GM12878 (cell line): ENCODE data around the gene RGS14. TPM values are rescaled to one million over a fixed set of nuclear protein-coding genes. Genes with fewer than 3 reads are reported as not detected.

ENCODE experiments used
- CBX5 ChIP-seq: sonication (generic); IDR thresholded peaks from 2 replicates; pipeline ENCODE4 v1.6.1; 2016; ENCODE audit warnings: low read depth, moderate library complexity, mild to moderate bottlenecking, inconsistent platforms
- IKZF1 ChIP-seq: fragments of 450-650 bp; conservative IDR thresholded peaks from 2 replicates; pipeline ENCODE4 v1.6.1; 2017; ENCODE audit warnings: antibody characterized with exemption, mild to moderate bottlenecking
- JUND ChIP-seq: IDR thresholded peaks from 2 replicates; pipeline ENCODE4 v1.6.1; 2012; ENCODE audit warnings: low read depth, mild to moderate bottlenecking, low read length, improper control_type of control experiment, moderate library complexity
- KDM1A ChIP-seq: fragments of 200-600 bp; sonication (generic); IDR thresholded peaks from 2 replicates; pipeline ENCODE4 v1.6.1; 2016; ENCODE audit warnings: borderline replicate concordance
- NBN ChIP-seq: fragments of 450-650 bp; IDR thresholded peaks from 2 replicates; pipeline ENCODE4 v1.6.1; 2016
- NR2C2 ChIP-seq: IDR thresholded peaks from 2 replicates; pipeline ENCODE4 v1.6.1; 2011; ENCODE audit warnings: borderline replicate concordance, low read depth; ENCODE audit not compliant: control insufficient read depth, insufficient read length
- RB1 ChIP-seq: fragments of 450-650 bp; formaldehyde crosslinking; IDR thresholded peaks from 2 replicates; pipeline ENCODE4 v1.6.1; 2017; ENCODE audit warnings: mild to moderate bottlenecking, borderline replicate concordance
- REST ChIP-seq: IDR thresholded peaks from 2 replicates; pipeline ENCODE4 v1.6.1; 2012; ENCODE audit warnings: mild to moderate bottlenecking, low read depth, low read length
- SUZ12 ChIP-seq: fragments of 200-600 bp; sonication (generic); IDR thresholded peaks from one replicate; pipeline ENCODE4 v1.6.1; 2018; ENCODE audit warnings: antibody characterized with exemption, mild to moderate bottlenecking; ENCODE audit not compliant: unreplicated experiment
- ZBTB40 ChIP-seq: fragments of 450-650 bp; IDR thresholded peaks from 2 replicates; pipeline ENCODE4 v1.6.1; 2016; ENCODE audit warnings: mild to moderate bottlenecking, moderate library complexity, borderline replicate concordance
- ZNF207 ChIP-seq: fragments of 450-650 bp; IDR thresholded peaks from 2 replicates; pipeline ENCODE4 v1.6.1; 2014; ENCODE audit warnings: antibody characterized with exemption, mild to moderate bottlenecking, borderline replicate concordance
- polyA plus RNA-seq, 11 experiments: library from polyadenylated mRNA; depleted of rRNA in 4 of 11; unstranded in 6 of 11; stranded (reverse) in 5 of 11; fragments of >200 nt; fragmentation: Nextera tagmentation in 4 of 11; fragmentation: Illumina TruSeq in 1 of 11; extraction: Ambion mirVana in 4 of 11; extraction: Trizol in 1 of 11; gene quantifications; 1 replicate in 1 of 11; 2 replicates in 10 of 11; pipeline versions ENCODE4 v1.2.1 to v1.2.3, GENCODE V29; 2011 to 2016; ENCODE audit warnings: inconsistent platforms in 2 of 11, missing spikeins in 2 of 11, low read depth in 1 of 11
- total RNA-seq, 4 experiments: library from RNA; depleted of rRNA in 3 of 4; stranded (reverse); fragments of >200 nt in 3 of 4; fragmentation: Illumina TruSeq in 1 of 4; extraction: Trizol in 1 of 4; gene quantifications; 2 replicates each; pipeline versions ENCODE4 v1.2.1 to v1.2.3, GENCODE V29; 2013 to 2021
- TF ChIP-seq, protein P1 (sequence below): IDR thresholded peaks from 2 replicates; pipeline ENCODE4 v1.6.1; 2012; ENCODE audit warnings: improper control_type of control experiment, low read depth, low read length; ENCODE audit not compliant: insufficient replicate concordance

The RGS14 gene
- total and polyA plus RNA-seq, 10 of the 15 experiments (the other 5 are each of a cell fraction or from before 2014, with no cell fraction given), result 0.19 to 88.7 (median 54.8) TPM

DNA sequence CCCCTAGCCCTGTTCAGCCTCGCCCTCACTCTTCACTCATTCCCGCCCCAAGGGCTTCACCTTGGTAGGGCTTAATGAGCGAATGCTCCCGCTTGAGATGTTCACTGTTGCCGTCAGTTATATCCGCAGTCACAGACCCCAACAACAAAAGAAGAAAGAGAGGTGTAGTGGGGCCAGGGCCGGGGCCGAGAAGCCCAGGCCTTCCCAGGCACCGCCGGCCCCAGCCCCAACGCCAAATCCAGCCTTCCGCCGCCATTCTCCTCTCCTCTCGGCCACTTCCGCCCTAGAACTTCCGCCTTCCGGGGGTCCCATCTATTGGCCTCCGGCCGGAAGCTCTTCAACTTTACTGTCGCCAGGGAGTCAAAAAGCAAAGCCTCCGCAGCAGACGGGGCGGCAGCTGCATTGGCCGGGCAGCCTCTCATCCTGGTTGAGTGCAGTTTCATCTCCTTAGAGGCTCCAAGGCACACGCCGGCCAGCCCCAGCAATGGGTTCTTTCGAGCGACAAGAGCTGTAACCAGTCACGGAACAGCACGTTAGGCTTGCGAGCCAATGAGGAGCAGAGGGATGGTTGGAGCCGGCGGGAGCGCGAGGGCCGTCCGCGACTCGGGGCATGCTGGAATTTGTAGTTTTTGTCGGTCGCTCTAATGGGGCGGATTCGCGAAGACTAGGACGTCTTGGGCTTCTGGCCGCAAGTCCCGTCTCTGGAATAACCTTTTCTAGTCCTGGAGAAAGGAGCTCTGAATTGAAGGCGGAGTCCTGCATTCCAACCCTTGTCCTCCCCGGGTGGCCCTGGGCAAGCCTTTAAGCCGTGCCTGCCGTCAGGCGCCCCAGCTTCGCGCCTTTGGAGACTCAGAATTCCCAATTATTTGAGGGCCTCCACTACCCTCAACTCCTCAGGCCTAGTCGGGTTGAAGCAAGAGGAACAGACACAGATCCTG lies 6.1 kb upstream of the RGS14 start, which contains the start of gene LMAN2 (continued):
- TF ChIP-seq, protein P1, sequence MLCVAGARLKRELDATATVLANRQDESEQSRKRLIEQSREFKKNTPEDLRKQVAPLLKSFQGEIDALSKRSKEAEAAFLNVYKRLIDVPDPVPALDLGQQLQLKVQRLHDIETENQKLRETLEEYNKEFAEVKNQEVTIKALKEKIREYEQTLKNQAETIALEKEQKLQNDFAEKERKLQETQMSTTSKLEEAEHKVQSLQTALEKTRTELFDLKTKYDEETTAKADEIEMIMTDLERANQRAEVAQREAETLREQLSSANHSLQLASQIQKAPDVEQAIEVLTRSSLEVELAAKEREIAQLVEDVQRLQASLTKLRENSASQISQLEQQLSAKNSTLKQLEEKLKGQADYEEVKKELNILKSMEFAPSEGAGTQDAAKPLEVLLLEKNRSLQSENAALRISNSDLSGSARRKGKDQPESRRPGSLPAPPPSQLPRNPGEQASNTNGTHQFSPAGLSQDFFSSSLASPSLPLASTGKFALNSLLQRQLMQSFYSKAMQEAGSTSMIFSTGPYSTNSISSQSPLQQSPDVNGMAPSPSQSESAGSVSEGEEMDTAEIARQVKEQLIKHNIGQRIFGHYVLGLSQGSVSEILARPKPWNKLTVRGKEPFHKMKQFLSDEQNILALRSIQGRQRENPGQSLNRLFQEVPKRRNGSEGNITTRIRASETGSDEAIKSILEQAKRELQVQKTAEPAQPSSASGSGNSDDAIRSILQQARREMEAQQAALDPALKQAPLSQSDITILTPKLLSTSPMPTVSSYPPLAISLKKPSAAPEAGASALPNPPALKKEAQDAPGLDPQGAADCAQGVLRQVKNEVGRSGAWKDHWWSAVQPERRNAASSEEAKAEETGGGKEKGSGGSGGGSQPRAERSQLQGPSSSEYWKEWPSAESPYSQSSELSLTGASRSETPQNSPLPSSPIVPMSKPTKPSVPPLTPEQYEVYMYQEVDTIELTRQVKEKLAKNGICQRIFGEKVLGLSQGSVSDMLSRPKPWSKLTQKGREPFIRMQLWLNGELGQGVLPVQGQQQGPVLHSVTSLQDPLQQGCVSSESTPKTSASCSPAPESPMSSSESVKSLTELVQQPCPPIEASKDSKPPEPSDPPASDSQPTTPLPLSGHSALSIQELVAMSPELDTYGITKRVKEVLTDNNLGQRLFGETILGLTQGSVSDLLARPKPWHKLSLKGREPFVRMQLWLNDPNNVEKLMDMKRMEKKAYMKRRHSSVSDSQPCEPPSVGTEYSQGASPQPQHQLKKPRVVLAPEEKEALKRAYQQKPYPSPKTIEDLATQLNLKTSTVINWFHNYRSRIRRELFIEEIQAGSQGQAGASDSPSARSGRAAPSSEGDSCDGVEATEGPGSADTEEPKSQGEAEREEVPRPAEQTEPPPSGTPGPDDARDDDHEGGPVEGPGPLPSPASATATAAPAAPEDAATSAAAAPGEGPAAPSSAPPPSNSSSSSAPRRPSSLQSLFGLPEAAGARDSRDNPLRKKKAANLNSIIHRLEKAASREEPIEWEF, result no peak
- no peak for TF ChIP-seq JUND
- peak; percentile 94 for TF ChIP-seq NBN
- peak; percentile 99 for TF ChIP-seq ZNF207
- TF ChIP-seq NR2C2, result no peak
- TF ChIP-seq SUZ12, result no peak
- TF ChIP-seq IKZF1, result peak; percentile 95
- TF ChIP-seq REST, result 0 out of 2 replicates have a peak, but pooled peaks have one; percentile 9
- TF ChIP-seq CBX5, result no peak
- TF ChIP-seq ZBTB40, result peak; percentile 99
- TF ChIP-seq RB1, result 0 out of 2 replicates have a peak, but pooled peaks have one; percentile 92
- TF ChIP-seq KDM1A, result no peak
